Vagina (tissue), 2 donors: ENCODE results near the gene MAML3. TPM values are rescaled to one million over a fixed set of nuclear protein-coding genes. Genes with fewer than 3 reads are reported as not detected.

Experiments used
- DNase-seq, 2 donors: peaks; one replicate each; pipeline ENCODE4 v3.0.0-alpha.2; 2017; ENCODE audit errors: extremely low spot score in 2 of 2
- H3K27ac ChIP-seq: fragments of 200-600 bp; sonication (generic); one replicate; pipeline ENCODE4 v1.5.1; 2019
- H3K27me3 ChIP-seq: fragments of 200-600 bp; sonication (generic); one replicate; pipeline ENCODE4 v1.5.1; 2019
- H3K36me3 ChIP-seq, 2 donors: fragments of 200-600 bp; sonication (generic); one replicate each; pipeline ENCODE4 v1.5.1; 2017 to 2019
- H3K4me1 ChIP-seq: fragments of 200-600 bp; sonication (generic); one replicate; pipeline ENCODE4 v1.5.1; 2019
- H3K4me3 ChIP-seq, 2 donors: fragments of 200-600 bp; sonication (generic); 1 replicate in 1 of 2; 2 replicates in 1 of 2; pipeline ENCODE4 v1.5.1; 2016 to 2019
- H3K9me3 ChIP-seq: fragments of 200-600 bp; sonication (generic); one replicate; pipeline ENCODE4 v1.5.1; 2019
- CTCF ChIP-seq, 3 experiments: fragments of 450-650 bp in 2 of 3; fragments of 200-600 bp in 1 of 3; sonication (generic) in 1 of 3; IDR thresholded peaks; one replicate each; pipeline ENCODE4 v1.5.1; 2017 to 2019; ENCODE audit warnings: antibody characterized with exemption in 3 of 3, mild to moderate bottlenecking in 2 of 3, moderate library complexity in 2 of 3
- POLR2A ChIP-seq, 2 donors: fragments of 450-650 bp; IDR thresholded peaks; one replicate each; pipeline ENCODE4 v1.6.1; 2017; ENCODE audit warnings: antibody characterized with exemption in 2 of 2, mild to moderate bottlenecking in 2 of 2, moderate library complexity in 2 of 2
- POLR2AphosphoS5 ChIP-seq, 2 donors: sonication (generic); formaldehyde crosslinking; IDR thresholded peaks; one replicate each; pipeline ENCODE4 v1.9.0; 2017; ENCODE audit warnings: antibody characterized with exemption in 2 of 2, mild to moderate bottlenecking in 2 of 2, low read depth in 1 of 2; ENCODE audit not compliant: insufficient read depth in 1 of 2
- intact Hi-C: fragments of 100-400 bp; cut with DNase I; formaldehyde crosslinking; loops from one replicate; pipeline ENCODE4 v1.15.1; 2023
- total RNA-seq: library from RNA; depleted of rRNA; stranded (reverse); fragments of >200 nt; gene quantifications from one replicate; pipeline ENCODE4 v1.2.3, GENCODE V29; 2016

Gene MAML3
- total RNA-seq, 1 donor from 2014 or later = 16.2 TPM

GRCh38 chr4:140071806-140072205 lies 82.2 kb downstream of the MAML3 start:
- TF ChIP-seq POLR2AphosphoS5 (IDR thresholded peaks at IDR 0.05; ENCODE audit: insufficient read depth in 1 of 2, low read depth in 1 of 2) (no peak), POLR2A (IDR thresholded peaks at IDR 0.05) (no peak), CTCF (IDR thresholded peaks at IDR 0.05) (no peak)
- intact Hi-C loops = no loop called here
- H3K4me3 ChIP-seq = no peak overlapping the region
- H3K4me1 ChIP-seq = no peaks in the 10 kb centered on the region
- H3K9me3 ChIP-seq = no peaks in the 10 kb centered on the region
- DNase-seq = no peak
- no peaks in the 10 kb centered on the region for H3K36me3 ChIP-seq
- H3K27me3 ChIP-seq = no peaks in the 10 kb centered on the region
- no peak overlapping the region for H3K27ac ChIP-seq

DNA sequence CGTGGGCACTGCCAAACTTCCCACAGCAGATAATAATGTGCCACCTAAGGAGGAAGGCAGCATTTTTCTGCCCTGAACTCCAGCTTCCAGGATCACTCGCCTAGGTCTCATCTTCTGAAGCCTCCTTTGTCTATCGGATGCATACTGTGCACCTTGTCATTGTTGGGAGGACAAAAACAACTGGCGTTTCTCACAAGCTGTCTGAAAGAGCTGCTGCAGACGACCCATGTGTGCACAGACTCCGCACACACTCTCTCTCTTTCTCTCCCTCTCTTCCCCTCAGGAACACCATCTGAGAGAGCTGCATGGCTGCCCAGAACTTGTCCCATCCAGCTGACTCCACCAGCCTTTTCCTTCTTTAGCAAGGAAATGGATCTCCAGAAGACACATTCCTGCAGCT lies 83.0 kb downstream of the MAML3 start:
- intact Hi-C loops = no loop called here
- DNase-seq = no peak
- no peak overlapping the region for H3K27ac ChIP-seq
- H3K36me3 ChIP-seq = no peaks in the 10 kb centered on the region
- no peak overlapping the region for H3K4me3 ChIP-seq
- TF ChIP-seq CTCF (IDR thresholded peaks at IDR 0.05) (no peak), POLR2AphosphoS5 (IDR thresholded peaks at IDR 0.05; ENCODE audit: insufficient read depth in 1 of 2, low read depth in 1 of 2) (no peak), POLR2A (IDR thresholded peaks at IDR 0.05) (no peak)
- H3K9me3 ChIP-seq = no peaks in the 10 kb centered on the region
- no peaks in the 10 kb centered on the region for H3K4me1 ChIP-seq
- H3K27me3 ChIP-seq = no peaks in the 10 kb centered on the region

GRCh38 chr4:140070366-140070765 lies 83.6 kb downstream of the MAML3 start:
- intact Hi-C loops = no loop called here
- H3K9me3 ChIP-seq = no peaks in the 10 kb centered on the region
- H3K36me3 ChIP-seq = no peaks in the 10 kb centered on the region
- H3K4me1 ChIP-seq = no peaks in the 10 kb centered on the region
- no peak for TF ChIP-seq POLR2AphosphoS5 (IDR thresholded peaks at IDR 0.05; ENCODE audit: insufficient read depth in 1 of 2, low read depth in 1 of 2)
- TF ChIP-seq POLR2A (IDR thresholded peaks at IDR 0.05) = no peak
- no peak for TF ChIP-seq CTCF (IDR thresholded peaks at IDR 0.05)
- no peak overlapping the region for H3K4me3 ChIP-seq
- DNase-seq = no peak
- H3K27ac ChIP-seq = no peak overlapping the region
- no peaks in the 10 kb centered on the region for H3K27me3 ChIP-seq

GRCh38 chr4:140069066-140069465 lies 84.9 kb downstream of the MAML3 start:
- no peaks in the 10 kb centered on the region for H3K27me3 ChIP-seq
- no peaks in the 10 kb centered on the region for H3K4me1 ChIP-seq
- H3K9me3 ChIP-seq = no peaks in the 10 kb centered on the region
- intact Hi-C loops = no loop called here
- TF ChIP-seq POLR2A (IDR thresholded peaks at IDR 0.05) (no peak), POLR2AphosphoS5 (IDR thresholded peaks at IDR 0.05; ENCODE audit: insufficient read depth in 1 of 2, low read depth in 1 of 2) (no peak), CTCF (IDR thresholded peaks at IDR 0.05) (no peak)
- no peaks in the 10 kb centered on the region for H3K36me3 ChIP-seq
- H3K4me3 ChIP-seq = no peak overlapping the region
- no peak for DNase-seq
- no peak overlapping the region for H3K27ac ChIP-seq

DNA sequence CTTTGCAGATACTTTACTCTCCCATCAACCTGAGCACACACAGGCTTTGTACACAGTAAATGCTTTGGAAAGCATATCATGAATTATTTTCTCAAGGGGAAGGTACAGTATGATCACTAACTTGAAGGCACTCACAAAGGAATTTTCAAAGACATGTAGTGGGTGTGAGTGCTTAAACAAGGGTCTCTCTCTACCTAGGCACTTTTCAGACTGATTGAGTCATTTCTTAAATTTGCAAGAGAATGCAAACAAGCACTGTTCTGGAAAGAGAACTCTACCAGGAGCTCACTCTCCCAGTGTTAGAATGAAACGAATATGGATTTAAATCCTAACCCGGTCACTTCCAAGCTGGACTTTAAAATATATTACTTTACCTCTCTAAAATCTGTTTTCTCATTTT lies 85.7 kb downstream of the MAML3 start:
- no peaks in the 10 kb centered on the region for H3K4me1 ChIP-seq
- intact Hi-C loops = no loop called here
- DNase-seq = no peak
- TF ChIP-seq POLR2AphosphoS5 (IDR thresholded peaks at IDR 0.05; ENCODE audit: insufficient read depth in 1 of 2, low read depth in 1 of 2) = no peak
- TF ChIP-seq CTCF (IDR thresholded peaks at IDR 0.05) = no peak
- TF ChIP-seq POLR2A (IDR thresholded peaks at IDR 0.05) = no peak
- H3K27ac ChIP-seq = no peak overlapping the region
- no peaks in the 10 kb centered on the region for H3K27me3 ChIP-seq
- no peak overlapping the region for H3K4me3 ChIP-seq
- no peaks in the 10 kb centered on the region for H3K36me3 ChIP-seq
- no peaks in the 10 kb centered on the region for H3K9me3 ChIP-seq
